NB4 (cell line): ENCODE results near the gene BCL2.

Source experiments
- CTCF ChIP-seq: IDR thresholded peaks from one replicate; pipeline ENCODE4 v1.5.1; 2012; ENCODE audit warnings: low read depth, low read length
- MAX ChIP-seq: IDR thresholded peaks from 2 replicates; pipeline ENCODE4 v1.6.1; 2011; ENCODE audit warnings: low read depth, low read length
- POLR2A ChIP-seq: IDR thresholded peaks from 2 replicates; pipeline ENCODE4 v1.6.1; 2011; ENCODE audit warnings: mild to moderate bottlenecking; ENCODE audit not compliant: insufficient read length; ENCODE audit errors: extremely low read depth

- TF ChIP-seq CTCF (no peak), POLR2A (no peak), MAX (no peak)
Measured at GRCh38 chr18:63262369-63263335, 56.9 kb downstream of the BCL2 start.
